Ishikawa (cell line): ENCODE data around the gene HAVCR2.

Experiments used
- CEBPB ChIP-seq: IDR thresholded peaks from 2 replicates; pipeline ENCODE4 v1.6.1; 2012
- CREB1 ChIP-seq: IDR thresholded peaks from 2 replicates; pipeline ENCODE4 v1.6.1; 2012; ENCODE audit warnings: low read depth
- EGR1 ChIP-seq: IDR thresholded peaks from 2 replicates; pipeline ENCODE4 v1.6.1; 2012
- EP300 ChIP-seq: IDR thresholded peaks from 2 replicates; pipeline ENCODE4 v1.6.1; 2012; ENCODE audit warnings: borderline replicate concordance
- FOXM1 ChIP-seq: IDR thresholded peaks from 2 replicates; pipeline ENCODE4 v1.6.1; 2012; ENCODE audit warnings: low read depth, borderline replicate concordance
- NFIC ChIP-seq: IDR thresholded peaks from 2 replicates; pipeline ENCODE4 v1.6.1; 2012
- RAD21 ChIP-seq: IDR thresholded peaks from 2 replicates; pipeline ENCODE4 v1.6.1; 2012; ENCODE audit warnings: low read depth
- REST ChIP-seq: IDR thresholded peaks from 2 replicates; pipeline ENCODE4 v1.6.1; 2012; ENCODE audit warnings: low read depth, mild to moderate bottlenecking
- TAF1 ChIP-seq: IDR thresholded peaks from 2 replicates; pipeline ENCODE4 v1.6.1; 2012; ENCODE audit warnings: low read depth, mild to moderate bottlenecking
- TCF12 ChIP-seq: IDR thresholded peaks from 2 replicates; pipeline ENCODE4 v1.6.1; 2012; ENCODE audit warnings: low read depth
- TEAD4 ChIP-seq: IDR thresholded peaks from 2 replicates; pipeline ENCODE4 v1.6.1; 2012
- USF1 ChIP-seq: IDR thresholded peaks from 2 replicates; pipeline ENCODE4 v1.6.1; 2012
- YY1 ChIP-seq: IDR thresholded peaks from 2 replicates; pipeline ENCODE4 v1.6.1; 2012; ENCODE audit warnings: low read depth
- TF ChIP-seq, protein P1 (sequence below): IDR thresholded peaks from 2 replicates; pipeline ENCODE4 v1.6.1; 2012

HAVCR2 gene

GRCh38 chr5:157068339-157068738, 40.5 kb downstream of the HAVCR2 start:
- TF ChIP-seq TCF12 (no peak), YY1 (no peak), USF1 (no peak), FOXM1 (no peak)

DNA sequence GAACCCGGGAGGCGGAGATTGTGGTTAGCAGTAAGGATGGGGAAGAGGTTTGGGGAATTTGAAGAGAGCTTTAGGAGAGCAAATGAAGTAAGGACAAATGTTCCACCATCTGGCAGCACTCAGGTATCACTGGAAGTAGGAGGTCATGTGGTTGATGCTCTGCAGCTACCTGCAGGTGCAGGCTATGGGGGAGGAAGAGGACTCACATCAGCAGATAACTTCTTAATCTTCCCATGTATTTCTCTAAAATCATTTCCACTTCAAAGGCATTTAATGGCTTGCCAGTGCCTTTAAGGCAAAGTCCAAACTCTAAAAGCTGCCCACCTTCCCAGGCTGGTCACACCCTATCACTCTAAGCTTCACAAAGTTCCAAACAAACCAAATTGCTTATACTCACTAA, 41.8 kb downstream of the HAVCR2 start:
- TF ChIP-seq, protein P1, sequence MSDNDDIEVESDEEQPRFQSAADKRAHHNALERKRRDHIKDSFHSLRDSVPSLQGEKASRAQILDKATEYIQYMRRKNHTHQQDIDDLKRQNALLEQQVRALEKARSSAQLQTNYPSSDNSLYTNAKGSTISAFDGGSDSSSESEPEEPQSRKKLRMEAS = no peak
- no peak for TF ChIP-seq REST
- no peak for TF ChIP-seq CEBPB

DNA sequence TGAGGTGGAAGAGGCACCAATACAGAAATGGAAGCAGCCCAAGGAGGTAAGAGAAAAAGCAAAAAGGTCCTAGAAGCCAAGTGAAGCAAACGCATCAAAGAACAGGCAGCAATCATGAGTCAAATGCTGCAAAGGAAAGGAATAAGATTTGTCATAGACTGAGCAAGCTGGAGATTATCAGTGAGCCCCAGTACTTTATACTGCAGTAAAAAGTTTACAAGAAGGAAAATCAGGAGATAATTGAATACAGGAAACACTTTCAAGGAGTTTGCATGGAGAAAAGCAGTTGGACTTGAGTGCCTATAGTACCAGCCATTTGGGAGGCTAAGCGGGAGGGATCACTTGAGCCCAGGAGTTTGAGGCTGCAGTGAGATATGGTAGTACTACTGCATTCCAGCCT, 42.8 kb downstream of the HAVCR2 start:
- TF ChIP-seq NFIC (no peak), FOXM1 (no peak), TCF12 (no peak), CEBPB (no peak), EP300 (no peak), TAF1 (no peak), YY1 (no peak), CREB1 (no peak)
- TF ChIP-seq, protein P1 = no peak

- no peak for TF ChIP-seq RAD21
- TF ChIP-seq, protein P1 = no peak
- no peak for TF ChIP-seq TCF12
Observed at GRCh38 chr5:157063776-157064430, 44.9 kb downstream of the HAVCR2 start.

- TF ChIP-seq CEBPB (no peak), REST (no peak), FOXM1 (no peak), EGR1 (no peak), TAF1 (no peak), EP300 (no peak)
- TF ChIP-seq, protein P1 = no peak
Observed at GRCh38 chr5:157059891-157060290, 49.0 kb downstream of the HAVCR2 start.

DNA sequence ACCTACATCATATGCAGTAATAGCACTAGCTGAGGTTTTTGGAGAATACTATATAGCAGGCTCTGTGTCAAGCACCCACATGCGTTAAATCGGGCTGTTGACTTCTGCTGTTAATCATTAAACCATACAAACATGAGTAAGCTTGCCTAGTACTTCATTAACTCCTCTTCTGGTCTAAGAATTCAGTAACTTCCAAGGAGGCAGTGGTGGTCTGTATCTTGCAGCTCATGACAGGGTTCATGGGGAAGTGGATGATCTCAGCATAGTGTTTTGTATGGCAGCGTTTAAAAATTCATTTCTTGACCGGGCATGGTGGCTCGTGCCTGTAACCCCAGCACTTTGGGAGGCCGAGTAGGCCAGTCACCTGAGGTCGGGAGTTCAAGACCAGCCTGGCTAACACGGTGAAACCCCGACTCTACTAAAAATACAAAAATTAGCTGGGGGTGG, 49.7 kb downstream of the HAVCR2 start, which contains the start of gene HAVCR1:
TSS of gene HAVCR1 (minus strand) at position 24 of the 447 bp plus-strand sequence. CDS start 1,173 bp downstream, outside the sequence.
- TF ChIP-seq CEBPB = no peak
- TF ChIP-seq, protein P1 = no peak
- no peak for TF ChIP-seq YY1
- TF ChIP-seq CREB1 = no peak
- no peak for TF ChIP-seq RAD21
- no peak for TF ChIP-seq REST
- no peak for TF ChIP-seq FOXM1
- no peak for TF ChIP-seq EGR1
- TF ChIP-seq TEAD4 = no peak
- no peak for TF ChIP-seq TAF1
- no peak for TF ChIP-seq TCF12
